GM23248 (cell line): Measurements from ENCODE around the gene ABLIM2.

ENCODE experiments used
- EZH2 ChIP-seq: fragments of 200-600 bp; sonication (generic); IDR thresholded peaks from 2 replicates; pipeline ENCODE4 v1.6.1; 2018; ENCODE audit warnings: antibody characterized with exemption, mild to moderate bottlenecking; ENCODE audit not compliant: insufficient read depth, poor library complexity, severe bottlenecking
- EZH2phosphoT487 ChIP-seq: fragments of 200-600 bp; sonication (generic); IDR thresholded peaks from 2 replicates; pipeline ENCODE4 v1.6.1; 2018; ENCODE audit warnings: antibody characterized with exemption, moderate library complexity, mild to moderate bottlenecking, low read depth; ENCODE audit not compliant: insufficient read depth

- TF ChIP-seq EZH2phosphoT487 (no peak), EZH2 (no peak)
Observed at GRCh38 chr4:8010618-8011017, 148.0 kb downstream of the ABLIM2 start.
